Gastroesophageal sphincter (tissue), 3 donors: ENCODE data around the gene AIG1.

Experiments used
- POLR2A ChIP-seq, 2 donors: fragments of 450-650 bp; IDR thresholded peaks; one replicate each; pipeline ENCODE4 v1.6.1; 2017; ENCODE audit warnings: antibody characterized with exemption in 2 of 2, mild to moderate bottlenecking in 2 of 2, moderate library complexity in 1 of 2
- POLR2AphosphoS5 ChIP-seq: sonication (generic); formaldehyde crosslinking; IDR thresholded peaks from one replicate; pipeline ENCODE4 v1.6.1; 2017; ENCODE audit warnings: antibody characterized with exemption
- TF ChIP-seq, protein P1 (sequence below), 4 experiments: fragments of 200-600 bp in 2 of 4; fragments of 450-650 bp in 2 of 4; sonication (generic) in 1 of 4; IDR thresholded peaks; one replicate each; pipeline ENCODE4 v1.5.1; 2017 to 2019; ENCODE audit warnings: antibody characterized with exemption in 4 of 4, mild to moderate bottlenecking in 2 of 4, moderate library complexity in 2 of 4

DNA sequence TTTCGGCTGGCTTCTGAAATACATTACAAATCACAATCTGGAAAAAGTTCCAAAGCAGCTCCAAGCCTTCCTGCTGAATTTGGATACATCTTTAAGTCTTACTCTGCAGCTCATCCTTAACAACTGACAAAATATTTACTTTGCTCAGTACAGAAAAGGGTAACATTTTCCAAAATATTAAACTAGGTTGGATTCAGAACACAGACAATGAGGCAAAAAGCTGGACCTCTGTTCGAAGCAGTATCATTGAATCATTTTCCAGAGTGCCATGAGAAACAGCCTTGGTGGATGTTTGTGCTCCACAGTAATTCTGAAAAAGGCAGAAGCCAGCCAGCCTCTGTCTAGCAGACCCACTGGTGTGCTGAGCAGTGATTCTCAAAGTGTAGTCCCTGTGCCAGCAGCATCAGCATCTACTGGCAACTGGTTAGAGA lies 162.1 kb downstream of the AIG1 start:
- TF ChIP-seq POLR2A (IDR thresholded peaks at IDR 0.05) (no peak), POLR2AphosphoS5 (no peak)
- TF ChIP-seq, protein P1, sequence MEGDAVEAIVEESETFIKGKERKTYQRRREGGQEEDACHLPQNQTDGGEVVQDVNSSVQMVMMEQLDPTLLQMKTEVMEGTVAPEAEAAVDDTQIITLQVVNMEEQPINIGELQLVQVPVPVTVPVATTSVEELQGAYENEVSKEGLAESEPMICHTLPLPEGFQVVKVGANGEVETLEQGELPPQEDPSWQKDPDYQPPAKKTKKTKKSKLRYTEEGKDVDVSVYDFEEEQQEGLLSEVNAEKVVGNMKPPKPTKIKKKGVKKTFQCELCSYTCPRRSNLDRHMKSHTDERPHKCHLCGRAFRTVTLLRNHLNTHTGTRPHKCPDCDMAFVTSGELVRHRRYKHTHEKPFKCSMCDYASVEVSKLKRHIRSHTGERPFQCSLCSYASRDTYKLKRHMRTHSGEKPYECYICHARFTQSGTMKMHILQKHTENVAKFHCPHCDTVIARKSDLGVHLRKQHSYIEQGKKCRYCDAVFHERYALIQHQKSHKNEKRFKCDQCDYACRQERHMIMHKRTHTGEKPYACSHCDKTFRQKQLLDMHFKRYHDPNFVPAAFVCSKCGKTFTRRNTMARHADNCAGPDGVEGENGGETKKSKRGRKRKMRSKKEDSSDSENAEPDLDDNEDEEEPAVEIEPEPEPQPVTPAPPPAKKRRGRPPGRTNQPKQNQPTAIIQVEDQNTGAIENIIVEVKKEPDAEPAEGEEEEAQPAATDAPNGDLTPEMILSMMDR (IDR thresholded peaks at IDR 0.05) = no peak
